Inferior parietal cortex (tissue), 1 donor: Measurements from ENCODE around the gene PMEL.

Source experiments
- DNase-seq: peaks from one replicate; pipeline ENCODE4 v3.0.0-alpha.2; 2016; ENCODE audit errors: extremely low spot score

Gene PMEL

DNA sequence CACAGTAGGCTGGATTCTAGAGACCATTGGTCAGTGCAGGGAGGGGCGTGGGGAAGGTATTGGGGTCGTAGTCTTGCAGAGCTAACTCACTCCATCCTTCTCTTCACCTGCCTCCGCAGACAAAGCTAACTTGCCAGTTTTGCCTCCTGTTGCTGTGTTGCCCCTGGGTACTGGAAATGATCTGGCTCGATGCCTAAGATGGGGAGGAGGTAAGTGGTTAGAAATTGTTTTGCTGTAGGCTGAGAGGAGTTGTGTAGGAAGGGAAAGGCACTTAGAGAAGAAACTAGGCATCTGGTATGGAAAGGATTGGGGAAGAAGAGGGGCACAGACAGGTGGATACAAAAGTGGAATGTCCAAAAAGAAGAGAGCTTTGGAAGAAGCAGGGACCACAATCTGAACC, 23.8 kb downstream of the PMEL start:
- no peak for DNase-seq

DNA sequence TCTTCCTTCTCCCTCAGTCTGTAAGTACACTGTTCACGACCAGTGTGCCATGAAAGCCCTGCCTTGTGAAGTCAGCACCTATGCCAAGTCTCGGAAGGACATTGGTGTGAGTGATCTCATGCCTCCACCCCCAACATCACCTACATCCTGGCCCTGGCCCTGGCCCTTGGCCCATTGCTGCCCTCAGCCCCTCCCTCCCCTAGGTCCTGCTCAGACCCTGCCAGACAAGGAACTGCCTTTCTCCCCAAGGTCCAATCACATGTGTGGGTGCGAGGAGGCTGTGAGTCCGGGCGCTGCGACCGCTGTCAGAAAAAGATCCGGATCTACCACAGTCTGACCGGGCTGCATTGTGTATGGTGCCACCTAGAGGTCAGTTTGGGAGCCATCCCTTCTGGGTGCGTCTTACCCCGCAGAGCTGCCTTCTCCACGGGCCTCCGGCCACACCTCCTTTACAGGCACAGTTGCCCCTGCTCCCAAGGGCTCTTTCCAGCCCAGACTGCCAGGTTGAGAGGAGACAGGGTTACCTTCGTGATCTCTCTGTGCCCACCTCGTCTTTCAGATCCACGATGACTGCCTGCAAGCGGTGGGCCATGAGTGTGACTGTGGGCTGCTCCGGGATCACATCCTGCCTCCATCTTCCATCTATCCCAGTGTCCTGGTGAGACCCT, 25.6 kb downstream of the PMEL start:
- DNase-seq, result peak; percentile 91

DNA sequence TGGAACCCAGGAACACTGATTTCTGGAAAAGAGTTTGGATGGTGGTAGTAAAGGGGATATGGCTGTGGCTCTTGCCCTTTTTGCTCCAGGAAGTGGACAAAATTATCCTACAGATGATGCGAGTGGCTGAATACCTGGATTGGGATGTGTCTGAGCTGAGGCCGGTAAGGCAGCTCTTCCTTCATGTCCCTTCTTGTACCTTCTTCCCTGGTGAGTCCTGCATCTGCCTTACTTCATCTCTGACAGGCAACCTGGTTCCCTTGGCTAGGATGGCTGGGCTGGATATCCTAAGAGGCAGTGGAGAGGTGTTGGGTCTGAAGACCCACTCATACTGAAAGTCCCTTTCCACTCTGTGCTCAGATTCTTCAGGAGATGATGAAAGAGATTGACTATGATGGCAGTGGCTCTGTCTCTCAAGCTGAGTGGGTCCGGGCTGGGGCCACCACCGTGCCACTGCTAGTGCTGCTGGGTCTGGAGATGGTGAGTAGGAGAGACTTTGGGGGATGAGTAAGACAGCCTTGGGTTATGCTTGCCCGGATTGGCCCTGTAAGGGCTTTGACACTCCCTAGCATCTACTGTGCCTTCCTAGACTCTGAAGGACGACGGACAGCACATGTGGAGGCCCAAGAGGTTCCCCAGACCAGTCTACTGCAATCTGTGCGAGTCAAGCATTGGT, 26.9 kb downstream of the PMEL start:
- no peak for DNase-seq

DNA sequence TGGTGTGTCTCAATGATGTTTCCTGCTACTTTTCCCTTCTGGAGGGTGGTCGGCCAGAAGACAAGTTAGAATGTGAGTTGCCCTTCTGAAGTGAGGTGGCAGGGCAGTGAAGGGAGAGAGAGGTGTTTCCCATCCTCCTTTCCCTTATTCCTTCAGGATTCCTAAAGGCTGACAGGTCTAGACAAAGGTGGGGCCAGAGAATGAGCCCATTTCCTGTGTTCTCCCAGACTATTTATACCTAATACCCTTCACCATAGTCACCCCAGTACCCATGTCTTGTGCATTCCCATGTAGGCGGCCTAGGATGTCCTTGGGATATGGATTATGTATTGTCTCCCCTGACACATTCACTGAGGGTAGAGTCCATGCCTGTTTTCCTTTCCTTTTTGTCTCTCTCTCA, 27.9 kb downstream of the PMEL start:
- no peak for DNase-seq

DNA sequence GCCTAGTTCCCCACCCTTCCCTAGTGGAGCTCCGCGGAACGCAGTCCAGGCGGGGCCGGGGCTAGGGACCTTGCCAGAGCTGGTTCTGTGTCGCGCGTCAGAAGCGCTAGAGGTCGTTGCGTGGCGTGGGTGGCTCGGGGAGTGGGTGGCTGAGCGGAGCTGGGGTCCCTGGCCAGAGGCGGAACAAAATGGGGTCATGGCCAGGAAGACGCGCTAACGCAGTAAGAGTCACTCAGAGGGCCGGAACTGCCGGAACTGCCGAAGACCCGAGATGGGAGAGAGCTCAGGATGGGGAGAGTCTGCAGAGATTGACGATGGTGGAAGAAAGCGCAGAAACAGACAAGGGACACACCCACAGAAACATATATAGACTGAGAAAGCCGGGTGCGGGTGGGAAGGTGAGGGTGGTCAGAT, 30.1 kb downstream of the PMEL start:
- no peak for DNase-seq

DNA sequence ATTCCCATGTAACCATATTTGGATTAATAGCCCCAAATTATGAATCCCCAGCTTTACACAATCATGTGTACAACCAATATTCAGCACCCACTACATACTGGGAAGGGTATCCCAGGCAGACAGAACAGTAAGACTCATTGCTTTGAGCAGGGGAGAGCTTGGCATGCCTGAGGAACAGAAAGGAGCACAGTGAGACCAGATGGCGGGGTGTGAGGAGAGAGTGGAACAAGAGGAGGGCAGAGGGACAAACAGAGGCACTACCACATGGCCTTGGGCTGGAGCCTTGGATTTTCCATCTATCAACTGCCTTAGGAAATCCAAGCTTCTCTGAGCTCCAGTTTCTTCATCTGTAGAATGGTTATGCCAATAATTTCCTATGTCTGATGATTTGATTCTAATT, 31.1 kb downstream of the PMEL start:
- DNase-seq, result no peak

DNA sequence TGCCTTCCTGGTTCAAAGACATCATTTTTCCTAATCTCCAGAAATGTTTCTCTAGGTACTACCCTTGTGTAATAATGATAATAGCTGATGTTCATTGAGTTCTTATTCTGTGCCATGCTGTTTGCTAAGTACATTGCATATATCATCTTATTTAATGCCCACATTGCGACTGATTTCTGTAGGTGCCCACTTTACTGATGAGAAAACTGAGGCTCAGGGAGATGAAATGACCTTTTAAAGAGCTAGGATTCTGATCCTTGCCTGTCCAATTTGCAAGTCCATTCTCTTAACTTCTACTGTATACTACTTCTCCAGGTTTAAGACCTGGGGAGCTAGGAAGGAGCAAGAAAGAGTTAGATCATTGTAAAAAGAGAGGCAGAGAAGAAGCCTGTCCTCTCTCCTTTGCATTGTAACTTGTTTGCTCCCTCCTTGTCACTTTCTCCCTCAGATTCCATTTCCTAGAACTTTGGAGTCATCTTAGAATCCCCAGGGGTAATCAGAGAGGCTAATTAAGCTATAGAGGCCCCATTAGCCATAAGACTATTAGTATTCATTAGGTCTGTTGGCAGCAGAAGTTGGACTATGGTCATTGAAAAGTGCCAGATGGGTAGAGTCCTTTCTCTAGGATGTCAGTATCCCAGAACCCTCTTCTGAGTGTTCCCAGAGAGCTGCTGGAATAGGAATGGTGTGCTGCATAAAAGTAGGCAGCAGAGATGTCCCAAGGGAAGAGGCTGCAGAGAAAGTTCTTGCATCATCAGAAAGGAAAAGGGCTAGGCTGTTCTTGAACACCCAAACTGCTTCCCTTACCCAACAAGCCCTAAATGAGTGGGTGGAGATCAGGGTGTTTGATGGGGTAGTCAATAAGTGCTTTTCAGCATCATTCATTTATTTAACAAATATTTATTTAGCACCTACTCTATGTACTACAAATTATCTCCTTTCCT, 31.8 kb downstream of the PMEL start:
- DNase-seq, result no peak

DNA sequence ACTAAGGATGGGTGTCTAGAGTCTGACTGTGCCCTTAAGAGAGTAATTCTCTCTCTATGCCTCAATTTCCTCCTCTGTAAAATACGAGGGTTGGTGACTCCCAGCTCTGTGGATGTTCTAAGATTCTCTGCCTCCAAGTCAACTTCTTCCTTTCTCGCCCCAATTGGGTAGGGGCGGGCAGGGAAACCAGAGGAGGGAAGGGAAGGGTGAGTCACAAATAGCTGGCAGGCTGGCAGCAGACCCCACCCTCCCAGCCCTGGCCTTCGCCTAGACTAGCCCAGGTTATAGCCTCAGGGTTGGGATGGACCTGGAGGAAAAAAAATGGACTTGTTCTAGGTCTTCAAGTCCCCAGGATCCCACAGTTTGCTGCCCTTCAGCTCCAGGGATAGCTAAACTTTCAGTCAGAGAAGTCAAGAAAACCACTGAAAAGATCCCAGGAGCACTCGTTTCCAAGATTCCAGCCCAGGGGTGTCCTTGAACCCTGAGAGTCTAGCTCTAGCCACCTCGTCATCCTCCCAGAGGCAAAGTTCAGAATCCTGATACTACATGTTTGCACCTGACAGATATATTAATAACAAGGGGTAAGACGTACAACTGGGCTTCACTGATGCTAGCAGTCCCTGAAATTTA, 32.6 kb downstream of the PMEL start:
- DNase-seq, result no peak

DNA sequence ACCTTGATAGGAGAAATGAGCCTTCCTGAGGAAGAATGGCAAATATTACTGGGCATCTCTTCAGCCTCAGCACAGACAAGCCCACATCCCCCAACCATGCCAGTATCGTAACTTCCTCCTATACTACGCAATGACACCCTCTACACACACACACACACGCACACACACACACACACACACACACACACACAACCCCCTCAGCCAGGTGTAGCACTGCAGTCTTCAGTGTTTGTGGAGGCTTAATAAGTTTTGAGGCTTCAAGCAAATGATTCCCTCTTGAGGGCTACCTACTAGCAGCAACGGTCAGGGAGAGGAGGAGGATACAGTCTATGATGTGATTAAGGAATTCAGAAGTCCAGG, 33.3 kb downstream of the PMEL start:
- DNase-seq, result no peak

DNA sequence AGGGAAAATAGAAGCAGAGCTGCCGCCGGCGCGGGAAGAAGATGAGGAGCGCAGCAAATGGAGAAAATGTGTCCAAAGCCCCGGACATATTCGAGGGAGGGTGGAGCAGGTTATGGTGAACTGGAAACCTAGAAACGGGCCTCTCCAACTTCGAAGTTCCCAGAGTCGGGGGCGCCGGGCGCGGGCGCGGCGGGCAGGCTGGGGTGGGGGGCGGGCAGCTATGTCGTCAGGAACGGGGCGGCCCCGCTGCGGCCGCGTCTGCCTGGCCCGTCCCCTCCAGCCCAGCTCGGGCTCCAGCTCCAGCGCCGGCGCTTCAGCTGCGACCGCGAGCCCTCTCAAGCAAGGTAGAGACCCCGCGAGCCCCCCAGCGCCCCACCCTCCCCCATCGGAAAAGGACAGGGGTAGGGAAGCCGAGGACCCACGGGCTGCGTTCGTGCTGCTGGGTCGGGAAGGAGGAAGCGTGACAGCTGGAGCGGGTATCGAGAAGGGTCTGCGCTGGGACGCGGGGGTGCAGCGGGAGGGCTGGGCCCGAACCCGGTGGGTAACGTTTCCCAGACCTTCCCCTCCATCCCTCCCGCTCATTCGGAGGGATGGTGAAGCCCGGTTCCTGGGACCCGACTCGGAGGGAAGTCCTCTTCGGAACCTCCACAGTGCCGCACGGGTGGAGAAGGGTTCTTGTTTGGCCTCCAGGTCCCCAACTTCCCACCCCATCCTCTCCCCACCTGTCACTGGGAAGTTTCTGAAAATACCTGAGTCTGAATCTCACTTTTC, 33.9 kb downstream of the PMEL start:
- peak; percentile 15 for DNase-seq

DNA sequence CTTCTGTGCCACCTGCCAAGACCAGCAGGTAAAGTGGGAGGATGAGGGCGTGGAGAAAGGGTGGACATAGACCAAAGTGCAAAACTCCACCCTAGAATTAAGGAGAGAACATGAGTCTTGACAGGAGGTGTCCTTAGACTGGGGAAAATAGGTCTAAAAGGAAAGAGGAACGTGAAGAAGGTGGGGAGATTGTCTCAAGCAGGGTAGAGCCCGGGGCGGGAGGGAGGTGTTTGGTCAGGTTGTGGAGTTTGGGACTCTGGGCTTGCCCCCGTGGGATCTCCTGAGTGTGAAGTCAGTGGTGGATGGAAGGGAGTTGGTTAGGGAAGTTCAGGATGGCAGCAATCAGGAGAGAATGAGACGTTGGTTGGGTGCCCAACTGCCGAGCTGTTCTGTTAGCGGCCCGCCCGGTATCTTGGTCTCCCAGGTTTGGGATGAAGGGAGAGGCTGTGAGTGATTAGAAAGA, 34.5 kb downstream of the PMEL start:
- DNase-seq, result no peak

DNA sequence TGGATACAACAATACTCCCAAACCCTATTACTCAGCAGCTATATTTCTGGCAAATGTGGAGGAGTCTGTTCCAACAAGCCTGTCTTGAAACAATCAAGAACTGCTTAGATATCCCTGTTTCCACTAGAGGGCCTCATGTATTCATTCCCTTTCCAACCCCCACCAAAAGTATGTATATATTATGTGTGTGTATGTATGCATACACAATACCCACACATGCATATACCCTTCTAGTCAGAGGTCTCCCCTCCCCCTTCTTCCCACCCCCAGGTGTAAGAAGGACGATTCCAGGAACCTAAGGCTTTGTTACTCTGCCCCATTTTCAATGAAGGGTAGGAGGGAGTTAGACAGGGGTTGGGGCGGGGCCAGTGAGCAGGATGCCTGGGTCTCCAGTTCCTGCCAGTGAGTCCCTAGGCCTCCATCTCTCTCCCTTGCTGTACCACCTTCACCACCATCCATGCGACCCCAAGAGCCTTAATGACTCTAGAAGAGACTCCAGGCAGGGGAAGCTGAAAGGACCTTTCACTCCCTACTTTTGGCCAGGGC, 35.0 kb downstream of the PMEL start, which contains the start of gene DGKA:
Gene DGKA, plus strand, starts transcription at position 392 of the 546 bp plus-strand sequence. CDS start 5,342 bp downstream, outside the sequence.
- DNase-seq, result peak; percentile 66

DNA sequence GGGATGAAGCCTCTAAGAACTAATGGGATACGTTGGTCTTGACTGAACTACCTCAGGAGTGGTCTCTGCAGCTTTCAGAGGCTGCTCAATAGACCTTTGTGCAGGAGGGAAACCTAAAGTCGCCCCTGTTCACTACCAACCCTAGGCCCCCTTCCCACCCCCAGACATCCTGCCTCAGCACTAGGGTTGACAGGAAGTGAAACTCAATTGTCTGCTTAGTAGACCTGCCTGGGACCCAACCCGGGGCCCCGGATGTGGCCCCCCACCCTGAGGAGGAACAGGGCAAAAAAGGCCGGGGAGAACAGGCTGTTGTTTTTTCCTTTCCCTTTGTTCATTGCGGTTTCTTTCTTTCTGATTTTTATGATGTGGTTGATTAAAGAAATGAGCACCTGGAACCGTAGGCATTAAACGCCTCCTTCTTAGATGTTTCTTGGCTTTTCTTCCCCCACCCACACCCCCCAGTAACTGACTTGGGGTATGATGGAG, 36.5 kb downstream of the PMEL start:
- DNase-seq, result no peak

DNA sequence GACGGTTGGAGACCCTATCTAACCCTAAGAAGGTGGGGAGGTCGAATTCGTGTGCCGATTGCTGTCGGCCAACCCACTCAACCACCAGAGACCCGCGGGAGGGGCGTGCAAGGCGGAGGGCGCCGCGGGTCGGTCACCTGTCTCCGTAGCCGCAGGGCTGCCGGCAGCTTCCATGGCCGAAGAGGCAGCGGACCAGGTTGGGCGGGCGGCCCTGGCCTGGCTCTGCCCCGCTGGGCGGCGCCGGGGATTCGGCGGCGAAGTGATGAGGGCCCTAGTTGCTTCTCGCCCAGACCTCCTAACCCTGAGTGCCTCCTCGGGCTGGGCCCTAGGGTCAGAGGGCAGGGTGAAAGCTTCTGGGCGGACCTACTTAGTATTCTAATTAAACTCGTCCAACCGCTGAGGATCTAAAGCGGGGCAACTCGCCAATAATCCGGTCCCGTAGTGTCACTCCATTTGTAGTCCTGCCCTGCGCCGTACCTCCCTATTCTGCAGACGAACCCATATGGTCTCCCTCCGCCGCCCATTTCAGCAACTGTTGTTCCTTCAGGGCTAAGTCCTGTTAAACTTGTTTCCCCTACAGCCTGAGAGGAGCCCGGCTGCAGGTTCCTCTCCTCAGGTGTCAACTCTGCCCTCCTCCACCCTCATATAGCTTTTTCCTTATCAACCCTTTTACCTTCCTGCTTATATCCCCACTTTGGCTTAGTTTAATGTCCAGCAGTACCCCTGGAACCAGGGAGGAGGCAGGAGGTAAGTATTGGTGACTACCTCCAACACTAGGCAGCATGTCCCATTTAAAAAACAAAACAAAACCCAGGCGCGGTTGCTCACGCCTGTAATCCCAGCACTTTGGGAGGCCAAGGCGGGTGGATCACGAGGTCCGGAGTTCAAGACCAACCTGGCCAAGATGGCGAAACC, 38.0 kb downstream of the PMEL start, which contains the start of gene PYM1:
Gene PYM1, minus strand, starts transcription at position 307 of the 915 bp plus-strand sequence. Its CDS starts 133 bp downstream, at position 174.
- DNase-seq, result peak; percentile 74

DNA sequence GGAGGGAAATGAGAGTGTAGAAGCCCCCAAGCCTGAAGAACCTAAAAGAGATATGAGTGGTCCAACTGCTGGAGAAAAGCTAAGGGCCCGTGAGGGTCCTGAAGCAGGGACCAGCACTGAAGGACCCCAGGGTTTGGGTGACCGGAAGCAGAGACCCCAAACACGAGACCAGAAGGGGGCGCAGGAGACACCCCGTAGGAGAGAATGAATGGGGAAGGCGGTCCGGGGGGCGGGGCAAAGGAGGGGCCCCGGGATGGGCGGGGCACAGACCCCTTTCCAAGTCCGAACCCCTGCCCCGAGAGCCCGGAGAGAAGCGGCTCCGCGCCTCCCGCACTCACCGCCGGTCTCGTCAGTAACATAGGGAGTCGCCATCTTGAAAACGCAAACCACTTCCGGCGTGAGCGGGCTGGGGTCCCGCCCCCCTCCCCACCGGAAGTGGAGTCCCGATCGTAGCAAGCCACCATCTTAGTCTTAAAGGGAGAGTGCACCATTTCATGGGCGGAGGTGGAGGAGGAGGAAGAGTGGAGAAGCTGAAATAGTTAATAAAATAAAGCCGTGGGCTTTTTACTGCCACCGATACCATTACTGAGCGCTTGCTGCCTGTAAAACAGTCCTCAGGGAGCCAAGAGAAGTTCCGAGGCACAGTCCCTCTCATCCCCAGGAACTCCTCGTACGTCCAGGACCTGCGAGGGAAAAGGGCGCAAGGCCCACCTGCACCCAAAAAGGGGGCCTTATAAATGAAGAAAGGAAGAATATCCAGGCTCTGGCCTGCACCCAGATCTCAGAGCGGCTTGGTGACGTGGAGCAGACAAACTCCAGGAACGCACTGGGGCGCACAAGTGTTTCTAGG, 38.9 kb downstream of the PMEL start:
- peak; percentile 94 for DNase-seq

DNA sequence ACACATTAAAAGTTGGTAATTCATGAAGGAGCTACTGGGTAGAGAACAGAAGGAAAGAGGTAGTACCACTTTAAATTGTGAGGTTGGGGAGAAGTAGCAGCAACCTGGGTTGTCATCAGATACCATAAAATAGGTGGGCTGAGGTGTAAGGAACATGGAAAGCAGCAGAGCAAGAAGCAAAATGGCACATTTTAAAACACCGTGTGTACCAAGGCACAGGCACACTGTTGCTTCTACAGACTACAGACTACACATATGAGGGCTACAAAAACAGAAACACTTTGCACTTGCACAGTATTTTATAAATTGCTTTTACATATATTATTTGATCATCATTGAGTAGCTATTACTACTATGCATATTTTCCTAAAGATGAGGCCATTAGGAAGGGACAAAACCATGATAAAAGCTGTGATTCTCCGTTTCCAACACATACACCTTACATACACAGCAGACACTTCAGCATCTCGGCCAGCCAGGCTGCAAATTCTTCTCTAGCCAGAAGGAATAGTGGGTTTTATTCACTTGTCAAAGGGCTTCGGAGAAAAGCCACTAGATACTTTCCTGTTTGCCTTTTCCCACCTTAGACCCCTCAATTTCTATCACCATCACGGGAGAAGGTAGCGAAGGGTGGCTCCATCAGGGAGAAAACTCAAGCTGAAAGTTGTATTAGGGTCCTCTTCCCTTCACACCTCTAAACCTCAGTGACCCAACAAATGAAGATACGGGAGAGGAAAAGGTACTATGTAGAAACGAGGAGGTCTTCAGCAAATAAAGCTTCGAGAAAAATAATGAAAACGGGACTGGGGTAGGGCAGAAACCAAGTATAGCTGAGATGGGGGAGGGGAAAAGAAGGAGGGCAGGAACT, 39.7 kb downstream of the PMEL start:
- DNase-seq, result no peak

DNA sequence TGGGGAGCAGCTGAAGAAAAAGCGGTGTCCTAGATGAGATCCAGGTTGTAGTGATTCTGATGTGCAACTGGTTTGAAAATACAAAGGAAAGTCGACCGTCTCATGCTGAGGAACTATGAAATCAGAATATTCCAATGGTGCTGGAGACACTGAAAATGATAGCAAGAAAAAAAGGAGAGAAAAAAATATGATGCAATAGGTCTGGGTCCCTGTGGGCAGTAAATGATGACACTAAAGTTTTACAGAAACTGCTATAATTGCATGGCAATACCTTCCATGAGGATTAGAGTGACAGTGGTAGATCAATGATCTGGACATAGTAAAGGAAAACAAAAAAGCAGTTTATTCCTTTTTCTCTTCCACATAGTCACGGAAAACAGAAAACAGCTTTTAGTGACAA, 40.5 kb downstream of the PMEL start:
- DNase-seq, result no peak
